ENCODE results near the gene SCAANT1.

DNA sequence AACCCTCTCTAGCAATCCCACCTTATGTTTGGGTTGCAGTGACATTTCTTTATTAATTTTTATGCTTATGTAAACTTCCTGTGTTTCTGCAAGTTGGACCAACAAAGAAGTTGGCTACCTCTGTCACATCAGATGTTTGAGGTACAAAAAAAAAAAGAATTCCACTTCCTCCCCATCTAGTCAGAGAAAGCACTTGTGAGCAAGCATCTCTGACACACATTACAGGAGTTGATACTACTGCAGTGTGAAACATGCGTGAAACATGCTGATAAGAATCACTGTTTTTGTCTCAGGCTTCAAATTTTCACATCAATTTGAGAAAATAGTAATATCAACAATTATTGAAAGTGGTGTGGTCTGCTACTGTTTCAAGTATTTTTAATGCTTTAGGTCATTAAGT lies 1.3 kb downstream of the SCAANT1 start:
- TF ChIP-seq, protein P1, sequence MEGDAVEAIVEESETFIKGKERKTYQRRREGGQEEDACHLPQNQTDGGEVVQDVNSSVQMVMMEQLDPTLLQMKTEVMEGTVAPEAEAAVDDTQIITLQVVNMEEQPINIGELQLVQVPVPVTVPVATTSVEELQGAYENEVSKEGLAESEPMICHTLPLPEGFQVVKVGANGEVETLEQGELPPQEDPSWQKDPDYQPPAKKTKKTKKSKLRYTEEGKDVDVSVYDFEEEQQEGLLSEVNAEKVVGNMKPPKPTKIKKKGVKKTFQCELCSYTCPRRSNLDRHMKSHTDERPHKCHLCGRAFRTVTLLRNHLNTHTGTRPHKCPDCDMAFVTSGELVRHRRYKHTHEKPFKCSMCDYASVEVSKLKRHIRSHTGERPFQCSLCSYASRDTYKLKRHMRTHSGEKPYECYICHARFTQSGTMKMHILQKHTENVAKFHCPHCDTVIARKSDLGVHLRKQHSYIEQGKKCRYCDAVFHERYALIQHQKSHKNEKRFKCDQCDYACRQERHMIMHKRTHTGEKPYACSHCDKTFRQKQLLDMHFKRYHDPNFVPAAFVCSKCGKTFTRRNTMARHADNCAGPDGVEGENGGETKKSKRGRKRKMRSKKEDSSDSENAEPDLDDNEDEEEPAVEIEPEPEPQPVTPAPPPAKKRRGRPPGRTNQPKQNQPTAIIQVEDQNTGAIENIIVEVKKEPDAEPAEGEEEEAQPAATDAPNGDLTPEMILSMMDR (IDR thresholded peaks at IDR 0.05): no peak
- no peak for TF ChIP-seq POLR2A (IDR thresholded peaks at IDR 0.05)
- no peak for TF ChIP-seq EP300 (IDR thresholded peaks at IDR 0.05; ENCODE audit: low read depth)
- no peak for TF ChIP-seq POLR2AphosphoS5 (IDR thresholded peaks at IDR 0.05)
